PC-3 (cell line): Measurements from ENCODE around the gene ILDR2. TPM values are rescaled to one million over a fixed set of nuclear protein-coding genes. Genes with fewer than 3 reads are reported as not detected.

Experiments
- ATAC-seq: fragments of 200-7000 bp; cut with Tn5 transposase; 2 replicates; pipeline ENCODE4 v1.9.1; 2020; ENCODE audit warnings: mild to moderate bottlenecking, moderate library complexity
- BruUV-seq: library from RNA; stranded (reverse); fragments of 400-500 nt; replicated peaks from 2 replicates; lab custom pipeline; 2021; lab: Mats Ljungman, UMichigan
- CTCF ChIA-PET: fragments of 300-600 bp; sonication (Branson Sonifier 250); formaldehyde crosslinking; loops from one replicate; lab custom pipeline; 2022; ENCODE audit warnings: antibody characterized with exemption; lab: Charles Lee
- POLR2A ChIA-PET: fragments of 300-600 bp; sonication (Branson Sonifier 250); formaldehyde crosslinking; loops from one replicate; lab custom pipeline; 2022; ENCODE audit warnings: antibody characterized with exemption; ENCODE audit not compliant: unreplicated experiment; lab: Charles Lee
- DNase-seq: peaks from one replicate; pipeline ENCODE4 v3.0.0-alpha.2; 2015
- H2AFZ ChIP-seq: fragments of 300-600 bp; sonication (generic); 2 replicates; pipeline ENCODE4 v1.6.0; 2016; ENCODE audit warnings: antibody characterized with exemption, low read length
- H3F3A ChIP-seq: fragments of 300-600 bp; sonication (generic); one replicate; pipeline ENCODE4 v1.6.0; 2017; ENCODE audit warnings: antibody characterized with exemption, low read length, control low read depth, mild to moderate bottlenecking; ENCODE audit not compliant: unreplicated experiment
- H3K27ac ChIP-seq: fragments of 300-600 bp; sonication (generic); 2 replicates; pipeline ENCODE4 v1.5.1; 2016; ENCODE audit warnings: mild to moderate bottlenecking, low read length
- H3K27me3 ChIP-seq: fragments of 300-600 bp; sonication (generic); 2 replicates; pipeline ENCODE4 v1.6.1; 2016; ENCODE audit warnings: low read length, mixed read lengths
- H3K36me3 ChIP-seq: fragments of 300-600 bp; sonication (generic); 2 replicates; pipeline ENCODE4 v1.6.1; 2016; ENCODE audit warnings: low read depth, mixed run types, low read length, mixed read lengths
- H3K4me1 ChIP-seq: fragments of 300-600 bp; sonication (generic); 2 replicates; pipeline ENCODE4 v1.5.1; 2016; ENCODE audit warnings: low read length; ENCODE audit not compliant: insufficient read depth
- H3K4me2 ChIP-seq: fragments of 300-600 bp; sonication (generic); 2 replicates; pipeline ENCODE4 v1.6.0; 2016; ENCODE audit warnings: low read length
- H3K4me3 ChIP-seq: fragments of 300-600 bp; sonication (generic); 2 replicates; pipeline ENCODE4 v1.5.1; 2016; ENCODE audit warnings: mild to moderate bottlenecking, low read length, mixed read lengths
- H3K79me2 ChIP-seq: fragments of 300-600 bp; sonication (generic); 2 replicates; pipeline ENCODE4 v1.6.1; 2017; ENCODE audit warnings: low read length, mixed read lengths
- H3K9ac ChIP-seq: fragments of 300-600 bp; sonication (generic); 2 replicates; pipeline ENCODE4 v1.6.0; 2016; ENCODE audit warnings: mild to moderate bottlenecking, low read length
- H3K9me2 ChIP-seq: fragments of 300-600 bp; sonication (generic); replicated peaks from 2 replicates; pipeline ENCODE4 v1.6.1; 2016; ENCODE audit warnings: mixed run types, low read length, mixed read lengths
- H3K9me3 ChIP-seq: fragments of 300-600 bp; sonication (generic); 2 replicates; pipeline ENCODE4 v1.6.1; 2016; ENCODE audit warnings: low read length, mixed read lengths
- H4K20me1 ChIP-seq: fragments of 300-600 bp; sonication (generic); 2 replicates; pipeline ENCODE4 v1.6.1; 2016; ENCODE audit warnings: low read length, mixed read lengths
- CTCF ChIP-seq: fragments of 300-600 bp; sonication (generic); conservative IDR thresholded peaks from 2 replicates; pipeline ENCODE4 v1.5.1; 2017; ENCODE audit warnings: antibody characterized with exemption, low read depth, mild to moderate bottlenecking, low read length
- EZH2 ChIP-seq: fragments of 300-600 bp; sonication (generic); IDR thresholded peaks from one replicate; pipeline ENCODE4 v1.6.1; 2017; ENCODE audit warnings: antibody characterized with exemption, mild to moderate bottlenecking, low read length; ENCODE audit not compliant: unreplicated experiment
- EZH2phosphoT487 ChIP-seq: fragments of 300-600 bp; sonication (generic); IDR thresholded peaks from 2 replicates; pipeline ENCODE4 v1.6.1; 2018; ENCODE audit warnings: mild to moderate bottlenecking, antibody characterized with exemption, low read length, borderline replicate concordance
- intact Hi-C: fragments of 100-400 bp; cut with micrococcal nuclease; formaldehyde crosslinking; loops from 2 replicates; pipeline ENCODE4 v1.9.0; 2023
- total RNA-seq: library from RNA; depleted of rRNA; stranded (reverse); fragments of >200 nt; gene quantifications from 2 replicates; pipeline ENCODE4 v1.2.3, GENCODE V29; 2014

Gene ILDR2
- total RNA-seq, 1 experiment from 2014 or later, result not detected

- Histone ChIP-seq H3K27me3 (peaks cover 12% of the 10 kb centered on the region; the same call in 1 of the 2 replicates), H3K9me3 (no peaks in the 10 kb centered on the region), H3K9me2 (no peaks in the 10 kb centered on the region; the same call in 1 of the 2 replicates), H3K36me3 (no peaks in the 10 kb centered on the region), H3K27ac (no peak overlapping the region), H3K79me2 (no peaks in the 10 kb centered on the region), H3F3A (no peaks in the 10 kb centered on the region), H3K4me3 (no peak overlapping the region), H3K9ac (no peak overlapping the region), H2AFZ (no peak overlapping the region), H3K4me2 (peak overlapping the region; percentile 59), H4K20me1 (no peaks in the 10 kb centered on the region), H3K4me1 (peaks cover 16% of the 10 kb centered on the region)
- CTCF ChIA-PET, result interaction anchor here (0.6 kb wide), 1 partner anchor 135 kb away, joined by 5 read pairs; no protein-coding TSS in a partner anchor
- no peak for TF ChIP-seq CTCF
- no peak for TF ChIP-seq EZH2phosphoT487
- TF ChIP-seq EZH2, result no peak
- BruUV-seq, result no TSS peak
- POLR2A ChIA-PET, result no interaction called here
- DNase-seq (no peak), ATAC-seq (no peak)
- intact Hi-C loops, result no loop called here
Observed at GRCh38 chr1:166924823-166925541, 50.4 kb downstream of the ILDR2 start.

DNA sequence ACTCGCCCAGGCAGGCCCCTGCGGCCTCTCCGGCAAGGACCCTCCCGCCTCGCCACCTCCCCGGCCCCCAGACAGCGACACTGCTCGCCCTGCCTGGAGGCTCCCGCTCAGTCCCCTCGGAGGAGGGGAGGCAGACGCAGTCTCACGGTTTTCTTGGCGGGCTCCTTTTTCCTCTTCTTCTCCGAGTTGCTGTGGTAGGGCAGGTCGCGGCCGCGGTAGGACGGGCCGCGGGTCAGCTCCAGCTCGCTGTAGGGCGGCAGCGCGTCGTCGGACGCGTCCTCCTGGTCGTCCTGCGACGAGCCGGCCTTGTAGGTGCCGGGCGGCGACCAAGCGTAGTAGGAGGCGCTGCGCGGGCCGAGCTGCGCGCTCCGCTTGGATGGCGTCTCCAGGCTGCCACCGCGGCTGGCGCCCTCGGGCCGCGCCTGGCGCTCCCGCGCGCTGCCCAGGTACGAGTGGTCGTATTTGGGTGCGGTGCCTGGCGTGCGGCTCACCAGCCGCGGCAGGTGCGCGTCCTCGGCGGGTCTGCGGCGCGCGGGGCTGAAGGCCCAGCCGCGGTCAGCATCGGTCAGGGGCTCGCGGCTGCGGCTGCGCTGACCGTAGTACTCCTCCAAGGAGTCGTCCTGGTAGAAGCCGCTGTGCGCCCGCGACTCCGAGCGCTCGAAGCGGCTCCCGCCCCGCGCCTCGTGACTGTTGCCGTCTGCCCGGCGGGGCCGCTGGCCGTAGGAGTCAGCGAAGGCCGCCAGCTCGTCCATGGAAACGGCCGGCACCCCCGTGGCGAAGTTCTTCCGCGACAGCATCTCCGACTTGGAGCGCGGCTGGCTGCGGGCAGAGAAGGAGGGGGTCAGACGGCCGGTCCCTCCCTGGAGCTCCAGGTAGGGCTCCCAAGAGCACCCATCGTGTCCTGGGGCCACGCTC lies 54.5 kb downstream of the ILDR2 start:
- no peaks in the 10 kb centered on the region for H3K36me3 ChIP-seq
- no peaks in the 10 kb centered on the region for H4K20me1 ChIP-seq
- H3K9ac ChIP-seq, result no peak overlapping the region
- BruUV-seq, result no TSS peak
- peaks cover 23% of the 10 kb centered on the region for H3K27me3 ChIP-seq
- no peaks in the 10 kb centered on the region for H3K9me2 ChIP-seq
- H3K79me2 ChIP-seq, result no peaks in the 10 kb centered on the region
- no peak overlapping the region for H2AFZ ChIP-seq
- no peak overlapping the region for H3K27ac ChIP-seq
- DNase-seq (no peak), ATAC-seq (no peak)
- ChIA-PET CTCF (no interaction called here), POLR2A (no interaction called here)
- no peaks in the 10 kb centered on the region for H3F3A ChIP-seq
- no peaks in the 10 kb centered on the region for H3K9me3 ChIP-seq
- no peak overlapping the region for H3K4me3 ChIP-seq
- peaks cover 9% of the 10 kb centered on the region for H3K4me1 ChIP-seq
- no peak overlapping the region for H3K4me2 ChIP-seq
- intact Hi-C loops, result no loop called here
- no peak for TF ChIP-seq EZH2phosphoT487
- no peak for TF ChIP-seq CTCF
- no peak for TF ChIP-seq EZH2
